Neural progenitor cell (in vitro differentiated cells): Measurements from ENCODE around the gene VANGL2. TPM values are rescaled to one million over a fixed set of nuclear protein-coding genes. Genes with fewer than 3 reads are reported as not detected.

ENCODE experiments used
- DNase-seq: peaks from one replicate; pipeline ENCODE4 v3.0.0-alpha.2; 2016; ENCODE audit warnings: low spot score
- H2AFZ ChIP-seq: fragments of 200-600 bp; sonication (generic); replicated peaks from 2 replicates; pipeline ENCODE4 v1.6.1; 2016; ENCODE audit warnings: antibody characterized with exemption
- H3F3A ChIP-seq: fragments of 200-600 bp; sonication (generic); 2 replicates; pipeline ENCODE4 v1.6.1; 2016; ENCODE audit warnings: antibody characterized with exemption, low read depth
- H3K27ac ChIP-seq: fragments of 200-600 bp; sonication (generic); 2 replicates; pipeline ENCODE4 v1.5.1; 2016; ENCODE audit warnings: mild to moderate bottlenecking
- H3K27me3 ChIP-seq: fragments of 200-600 bp; sonication (generic); 2 replicates; pipeline ENCODE4 v1.6.1; 2016; ENCODE audit warnings: mild to moderate bottlenecking, moderate library complexity
- H3K36me3 ChIP-seq: fragments of 200-600 bp; sonication (generic); 2 replicates; pipeline ENCODE4 v1.5.1; 2016
- H3K4me1 ChIP-seq: fragments of 200-600 bp; sonication (generic); 2 replicates; pipeline ENCODE4 v1.6.1; 2016; ENCODE audit warnings: mixed run types
- H3K4me2 ChIP-seq: fragments of 200-600 bp; sonication (generic); 2 replicates; pipeline ENCODE4 v1.6.1; 2016
- H3K4me3 ChIP-seq: fragments of 200-600 bp; sonication (generic); 2 replicates; pipeline ENCODE4 v1.5.1; 2016
- H3K79me2 ChIP-seq: fragments of 200-600 bp; sonication (generic); 2 replicates; pipeline ENCODE4 v1.6.1; 2016; ENCODE audit warnings: low read depth
- H3K9ac ChIP-seq: fragments of 200-600 bp; sonication (generic); 2 replicates; pipeline ENCODE4 v1.6.1; 2016
- H3K9me3 ChIP-seq: fragments of 200-600 bp; sonication (generic); 2 replicates; pipeline ENCODE4 v1.5.1; 2016; ENCODE audit warnings: low read depth
- H4K20me1 ChIP-seq: fragments of 200-600 bp; sonication (generic); 2 replicates; pipeline ENCODE4 v1.6.1; 2016; ENCODE audit warnings: low read depth
- H3K27ac Mint-ChIP-seq: 3 replicates; pipeline ENCODE4 v1.8.0; 2021; ENCODE audit warnings: mixed read lengths
- H3K27me3 Mint-ChIP-seq: 2 replicates; pipeline ENCODE4 v1.8.0; 2022; ENCODE audit warnings: low read depth, mild to moderate bottlenecking, inconsistent platforms, moderate library complexity, mixed read lengths; ENCODE audit not compliant: insufficient read depth
- H3K36me3 Mint-ChIP-seq: 3 replicates; pipeline ENCODE4 v1.8.0; 2021; ENCODE audit warnings: mixed read lengths
- H3K4me1 Mint-ChIP-seq: 3 replicates; pipeline ENCODE4 v1.8.0; 2021; ENCODE audit warnings: mixed read lengths
- H3K4me3 Mint-ChIP-seq: 3 replicates; pipeline ENCODE4 v1.8.0; 2021; ENCODE audit warnings: mild to moderate bottlenecking, moderate library complexity, mixed read lengths
- H3K9me3 Mint-ChIP-seq: 3 replicates; pipeline ENCODE4 v1.8.0; 2020; ENCODE audit warnings: mixed read lengths
- EZH2 ChIP-seq: fragments of 200-600 bp; sonication (generic); IDR thresholded peaks from 2 replicates; pipeline ENCODE4 v1.6.1; 2017; ENCODE audit warnings: antibody characterized with exemption, mild to moderate bottlenecking, moderate library complexity
- EZH2phosphoT487 ChIP-seq: fragments of 200-600 bp; sonication (generic); IDR thresholded peaks from 2 replicates; pipeline ENCODE4 v1.6.1; 2017; ENCODE audit warnings: antibody characterized with exemption
- total RNA-seq: library from RNA; depleted of rRNA; stranded (reverse); fragments of >200 nt; gene quantifications from 2 replicates; pipeline ENCODE4 v1.2.3, GENCODE V29; 2015; ENCODE audit warnings: low replicate concordance
- TF ChIP-seq, protein P1 (sequence below): fragments of 200-600 bp; sonication (generic); IDR thresholded peaks from 2 replicates; pipeline ENCODE4 v1.5.1; 2017; ENCODE audit warnings: antibody characterized with exemption, mild to moderate bottlenecking

VANGL2 gene
- total RNA-seq, 1 donor from 2014 or later, result 23.0 TPM

DNA sequence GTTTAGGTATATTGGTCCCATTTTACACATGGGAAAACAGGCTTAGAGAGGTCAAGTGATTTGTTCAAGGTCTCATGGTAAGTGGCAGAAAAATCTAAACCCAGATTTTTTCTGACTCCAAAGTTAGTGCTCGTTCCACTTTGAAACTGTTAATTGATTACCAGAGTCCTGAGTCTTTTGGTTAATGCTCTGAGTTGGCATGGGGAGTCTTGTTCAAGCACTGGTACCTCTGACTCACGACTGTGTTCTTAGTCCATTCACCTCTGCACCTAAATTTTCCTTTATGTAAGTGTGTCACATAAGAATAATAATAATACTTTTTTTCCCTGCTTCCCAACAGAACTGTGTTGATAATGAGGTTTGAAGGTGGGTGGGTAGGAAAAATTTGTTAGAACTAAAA lies 59.3 kb downstream of the VANGL2 start:
- TF ChIP-seq EZH2phosphoT487 (no peak), EZH2 (no peak)
- TF ChIP-seq, protein P1, sequence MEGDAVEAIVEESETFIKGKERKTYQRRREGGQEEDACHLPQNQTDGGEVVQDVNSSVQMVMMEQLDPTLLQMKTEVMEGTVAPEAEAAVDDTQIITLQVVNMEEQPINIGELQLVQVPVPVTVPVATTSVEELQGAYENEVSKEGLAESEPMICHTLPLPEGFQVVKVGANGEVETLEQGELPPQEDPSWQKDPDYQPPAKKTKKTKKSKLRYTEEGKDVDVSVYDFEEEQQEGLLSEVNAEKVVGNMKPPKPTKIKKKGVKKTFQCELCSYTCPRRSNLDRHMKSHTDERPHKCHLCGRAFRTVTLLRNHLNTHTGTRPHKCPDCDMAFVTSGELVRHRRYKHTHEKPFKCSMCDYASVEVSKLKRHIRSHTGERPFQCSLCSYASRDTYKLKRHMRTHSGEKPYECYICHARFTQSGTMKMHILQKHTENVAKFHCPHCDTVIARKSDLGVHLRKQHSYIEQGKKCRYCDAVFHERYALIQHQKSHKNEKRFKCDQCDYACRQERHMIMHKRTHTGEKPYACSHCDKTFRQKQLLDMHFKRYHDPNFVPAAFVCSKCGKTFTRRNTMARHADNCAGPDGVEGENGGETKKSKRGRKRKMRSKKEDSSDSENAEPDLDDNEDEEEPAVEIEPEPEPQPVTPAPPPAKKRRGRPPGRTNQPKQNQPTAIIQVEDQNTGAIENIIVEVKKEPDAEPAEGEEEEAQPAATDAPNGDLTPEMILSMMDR, result no peak

DNA sequence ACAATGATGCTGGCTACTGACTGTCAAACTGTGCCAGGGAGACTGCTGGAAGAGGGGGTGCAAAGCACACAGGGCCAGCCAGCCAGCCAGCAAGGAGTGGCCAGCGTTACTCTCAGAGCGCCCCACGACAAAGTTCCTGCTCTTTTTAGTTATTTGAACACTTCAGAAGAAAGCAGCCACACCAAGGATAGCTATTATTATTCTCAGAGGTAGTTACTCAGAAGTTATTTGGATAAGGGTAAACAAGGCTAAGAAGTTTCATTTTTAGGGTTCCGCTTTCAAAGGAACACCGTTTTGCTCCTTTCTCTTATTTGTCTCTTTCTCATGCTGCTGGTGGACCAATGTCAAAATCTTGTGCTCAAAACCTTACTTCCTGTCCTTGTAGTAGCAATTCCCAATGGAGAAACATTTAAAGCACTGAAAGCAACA lies 59.9 kb downstream of the VANGL2 start:
- no peaks in the 10 kb centered on the region for H3K36me3 ChIP-seq
- peak overlapping the region; percentile 80 for H2AFZ ChIP-seq
- no peak overlapping the region for H3K4me3 Mint-ChIP-seq
- no peaks in the 10 kb centered on the region for H3K9me3 ChIP-seq
- no peaks in the 10 kb centered on the region for H3K36me3 Mint-ChIP-seq
- H3K4me1 Mint-ChIP-seq, result peaks cover 5% of the 10 kb centered on the region
- no peaks in the 10 kb centered on the region for H4K20me1 ChIP-seq
- TF ChIP-seq EZH2phosphoT487 (no peak), EZH2 (no peak)
- TF ChIP-seq, protein P1, result no peak
- H3K27me3 Mint-ChIP-seq, result no peaks in the 10 kb centered on the region
- no peaks in the 10 kb centered on the region for H3K9me3 Mint-ChIP-seq
- peaks cover 22% of the 10 kb centered on the region for H3K4me1 ChIP-seq
- H3K9ac ChIP-seq, result no peak overlapping the region
- no peak overlapping the region for H3K4me3 ChIP-seq
- H3K27ac Mint-ChIP-seq, result no peak overlapping the region
- H3K4me2 ChIP-seq, result no peak overlapping the region
- no peaks in the 10 kb centered on the region for H3F3A ChIP-seq
- DNase-seq, result no peak
- no peaks in the 10 kb centered on the region for H3K79me2 ChIP-seq
- H3K27ac ChIP-seq, result no peak overlapping the region
- no peaks in the 10 kb centered on the region for H3K27me3 ChIP-seq

More for the DNA sequence above, 59.3 kb downstream of the VANGL2 start:
- H3K27ac Mint-ChIP-seq, result no peak overlapping the region
- no peaks in the 10 kb centered on the region for H3K36me3 Mint-ChIP-seq
- H3K4me3 Mint-ChIP-seq, result no peak overlapping the region
- DNase-seq, result no peak
- Histone ChIP-seq H3K9ac (no peak overlapping the region), H4K20me1 (no peaks in the 10 kb centered on the region), H3K4me1 (peaks cover 22% of the 10 kb centered on the region), H2AFZ (no peak overlapping the region), H3K36me3 (no peaks in the 10 kb centered on the region), H3K4me3 (no peak overlapping the region), H3K27me3 (no peaks in the 10 kb centered on the region), H3K27ac (no peak overlapping the region), H3F3A (no peaks in the 10 kb centered on the region), H3K9me3 (no peaks in the 10 kb centered on the region), H3K79me2 (no peaks in the 10 kb centered on the region), H3K4me2 (no peak overlapping the region)
- no peaks in the 10 kb centered on the region for H3K27me3 Mint-ChIP-seq
- no peaks in the 10 kb centered on the region for H3K9me3 Mint-ChIP-seq
- peaks cover 3% of the 10 kb centered on the region for H3K4me1 Mint-ChIP-seq

DNA sequence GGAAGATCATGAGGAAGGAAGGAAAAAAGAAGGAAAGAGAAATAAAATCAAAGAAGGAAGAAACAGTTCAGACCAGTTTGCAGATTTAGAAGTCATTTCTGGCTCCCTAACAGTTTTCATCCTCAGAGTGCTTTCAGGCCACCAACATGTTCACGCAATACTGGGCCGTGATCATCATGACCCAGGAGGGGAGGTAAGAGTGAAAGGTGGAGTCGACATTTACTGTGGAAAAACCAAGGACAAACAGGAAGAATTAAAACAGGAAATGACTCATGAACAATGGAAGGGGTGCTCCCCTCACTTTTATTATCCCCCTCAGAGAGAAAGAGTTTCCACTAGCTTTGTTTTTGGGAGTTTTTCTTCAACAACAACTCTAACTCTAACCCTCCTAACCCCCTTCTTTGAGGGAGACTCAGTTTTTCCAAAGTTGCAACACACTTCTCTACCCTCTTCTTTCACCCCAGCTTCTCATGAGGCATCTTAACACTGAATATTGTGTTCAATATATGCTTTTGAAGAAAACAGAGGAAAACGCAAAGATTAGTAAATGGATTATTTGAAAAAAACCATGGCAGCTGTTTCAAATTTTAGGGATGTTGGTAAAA lies 60.4 kb downstream of the VANGL2 start:
- peaks cover 22% of the 10 kb centered on the region for H3K4me1 ChIP-seq
- H2AFZ ChIP-seq, result peak overlapping the region; percentile 80
- no peaks in the 10 kb centered on the region for H3K36me3 ChIP-seq
- no peaks in the 10 kb centered on the region for H3K27me3 ChIP-seq
- Mint-ChIP-seq H3K27me3 (no peaks in the 10 kb centered on the region), H3K4me3 (no peak overlapping the region), H3K4me1 (peaks cover 5% of the 10 kb centered on the region), H3K36me3 (no peaks in the 10 kb centered on the region), H3K27ac (no peak overlapping the region), H3K9me3 (peaks cover 2% of the 10 kb centered on the region)
- no peaks in the 10 kb centered on the region for H4K20me1 ChIP-seq
- H3K9ac ChIP-seq, result no peak overlapping the region
- H3F3A ChIP-seq, result no peaks in the 10 kb centered on the region
- no peak for DNase-seq
- no peak overlapping the region for H3K4me2 ChIP-seq
- H3K9me3 ChIP-seq, result no peaks in the 10 kb centered on the region
- H3K27ac ChIP-seq, result no peak overlapping the region
- no peak overlapping the region for H3K4me3 ChIP-seq
- TF ChIP-seq, protein P1, result no peak
- TF ChIP-seq EZH2, result no peak
- TF ChIP-seq EZH2phosphoT487, result no peak
- no peaks in the 10 kb centered on the region for H3K79me2 ChIP-seq
